ENCODE data around the gene ADAMTSL3.
"Not testable (repeated sequence)": the region's sequence is repeated elsewhere in the genome, so short reads cannot be mapped to it uniquely, and the experiment has no call there.

Gene ADAMTSL3

GRCh38 chr15:83964967-83965366 lies 311.0 kb downstream of the ADAMTSL3 start:
- not testable (repeated sequence) for H3K4me3 Mint-ChIP-seq; H3K4me1 Mint-ChIP-seq (ENCODE audit: low read depth); H3K36me3 Mint-ChIP-seq (ENCODE audit: low read depth); H3K27ac Mint-ChIP-seq; H3K27me3 Mint-ChIP-seq
- peaks cover 15% of the 10 kb centered on the region for H3K9me3 Mint-ChIP-seq

GRCh38 chr15:83970295-83970890 lies 316.5 kb downstream of the ADAMTSL3 start:
- Mint-ChIP-seq H3K9me3 (peaks cover 9% of the 10 kb centered on the region), H3K27ac (no peak overlapping the region), H3K4me1 (ENCODE audit: low read depth) (no peaks in the 10 kb centered on the region), H3K4me3 (no peak overlapping the region), H3K36me3 (ENCODE audit: low read depth) (no peaks in the 10 kb centered on the region), H3K27me3 (peaks cover 3% of the 10 kb centered on the region)

- no peak overlapping the region for H3K4me3 Mint-ChIP-seq
- no peaks in the 10 kb centered on the region for H3K4me1 Mint-ChIP-seq (ENCODE audit: low read depth)
- H3K27ac Mint-ChIP-seq: no peak overlapping the region
- H3K27me3 Mint-ChIP-seq: peaks cover 3% of the 10 kb centered on the region
- no peaks in the 10 kb centered on the region for H3K36me3 Mint-ChIP-seq (ENCODE audit: low read depth)
- peaks cover 7% of the 10 kb centered on the region for H3K9me3 Mint-ChIP-seq
Observed at GRCh38 chr15:83971992-83972391, 318.1 kb downstream of the ADAMTSL3 start.

GRCh38 chr15:83973816-83974215 lies 319.9 kb downstream of the ADAMTSL3 start:
- Mint-ChIP-seq H3K4me3 (no peak overlapping the region), H3K9me3 (peaks cover 11% of the 10 kb centered on the region), H3K4me1 (ENCODE audit: low read depth) (no peaks in the 10 kb centered on the region), H3K27me3 (peaks cover 3% of the 10 kb centered on the region), H3K27ac (no peak overlapping the region), H3K36me3 (ENCODE audit: low read depth) (no peaks in the 10 kb centered on the region)

GRCh38 chr15:83977992-83978391 lies 324.1 kb downstream of the ADAMTSL3 start:
- Mint-ChIP-seq H3K36me3 (ENCODE audit: low read depth) (no peaks in the 10 kb centered on the region), H3K9me3 (peaks cover 11% of the 10 kb centered on the region), H3K27ac (no peak overlapping the region)

GRCh38 chr15:83978588-83978987 lies 324.7 kb downstream of the ADAMTSL3 start:
- H3K27me3 Mint-ChIP-seq: peaks cover 3% of the 10 kb centered on the region
- H3K36me3 Mint-ChIP-seq (ENCODE audit: low read depth): no peaks in the 10 kb centered on the region
- H3K27ac Mint-ChIP-seq: no peak overlapping the region
- peaks cover 11% of the 10 kb centered on the region for H3K9me3 Mint-ChIP-seq
- H3K4me1 Mint-ChIP-seq (ENCODE audit: low read depth): no peaks in the 10 kb centered on the region
- no peak overlapping the region for H3K4me3 Mint-ChIP-seq

More at GRCh38 chr15:83977992-83978391, 324.1 kb downstream of the ADAMTSL3 start:
- Mint-ChIP-seq H3K4me3 (no peak overlapping the region), H3K4me1 (ENCODE audit: low read depth) (no peaks in the 10 kb centered on the region), H3K27me3 (peaks cover 3% of the 10 kb centered on the region)

- Mint-ChIP-seq H3K4me3 (no peak overlapping the region), H3K9me3 (peaks cover 8% of the 10 kb centered on the region), H3K27ac (no peak overlapping the region), H3K27me3 (no peaks in the 10 kb centered on the region), H3K4me1 (ENCODE audit: low read depth) (no peaks in the 10 kb centered on the region), H3K36me3 (ENCODE audit: low read depth) (no peaks in the 10 kb centered on the region)
Observed at GRCh38 chr15:83980637-83981036, 326.7 kb downstream of the ADAMTSL3 start.

- Mint-ChIP-seq H3K27ac (no peak overlapping the region), H3K36me3 (ENCODE audit: low read depth) (no peaks in the 10 kb centered on the region), H3K4me1 (ENCODE audit: low read depth) (no peaks in the 10 kb centered on the region), H3K9me3 (no peaks in the 10 kb centered on the region), H3K4me3 (no peak overlapping the region), H3K27me3 (no peaks in the 10 kb centered on the region)
Observed at GRCh38 chr15:83982748-83983147, 328.8 kb downstream of the ADAMTSL3 start.

GRCh38 chr15:83983634-83984458 lies 329.9 kb downstream of the ADAMTSL3 start:
- Mint-ChIP-seq H3K36me3 (ENCODE audit: low read depth) (no peaks in the 10 kb centered on the region), H3K4me1 (ENCODE audit: low read depth) (no peaks in the 10 kb centered on the region), H3K4me3 (no peak overlapping the region), H3K27me3 (no peaks in the 10 kb centered on the region), H3K27ac (no peak overlapping the region), H3K9me3 (no peaks in the 10 kb centered on the region)

GRCh38 chr15:83984601-83985000 lies 330.7 kb downstream of the ADAMTSL3 start:
- Mint-ChIP-seq H3K4me3 (no peak overlapping the region), H3K9me3 (no peaks in the 10 kb centered on the region), H3K36me3 (ENCODE audit: low read depth) (no peaks in the 10 kb centered on the region), H3K4me1 (ENCODE audit: low read depth) (no peaks in the 10 kb centered on the region), H3K27me3 (no peaks in the 10 kb centered on the region), H3K27ac (no peak overlapping the region)

- no peaks in the 10 kb centered on the region for H3K4me1 Mint-ChIP-seq (ENCODE audit: low read depth)
- H3K36me3 Mint-ChIP-seq (ENCODE audit: low read depth): no peaks in the 10 kb centered on the region
- H3K27ac Mint-ChIP-seq: no peak overlapping the region
- no peaks in the 10 kb centered on the region for H3K27me3 Mint-ChIP-seq
- no peaks in the 10 kb centered on the region for H3K9me3 Mint-ChIP-seq
- no peak overlapping the region for H3K4me3 Mint-ChIP-seq
Observed at GRCh38 chr15:83991163-83991562, 337.2 kb downstream of the ADAMTSL3 start.

GRCh38 chr15:83992324-83993031 lies 338.6 kb downstream of the ADAMTSL3 start:
- no peaks in the 10 kb centered on the region for H3K27me3 Mint-ChIP-seq
- no peaks in the 10 kb centered on the region for H3K36me3 Mint-ChIP-seq (ENCODE audit: low read depth)
- no peak overlapping the region for H3K4me3 Mint-ChIP-seq
- H3K27ac Mint-ChIP-seq: no peak overlapping the region
- H3K9me3 Mint-ChIP-seq: no peaks in the 10 kb centered on the region
- H3K4me1 Mint-ChIP-seq (ENCODE audit: low read depth): no peaks in the 10 kb centered on the region

- H3K27me3 Mint-ChIP-seq: no peaks in the 10 kb centered on the region
Observed at GRCh38 chr15:83993591-83993990, 339.7 kb downstream of the ADAMTSL3 start.

GRCh38 chr15:83998486-83998885 lies 344.6 kb downstream of the ADAMTSL3 start:
- H3K27ac Mint-ChIP-seq: no peak overlapping the region
- H3K4me3 Mint-ChIP-seq: no peak overlapping the region
- no peaks in the 10 kb centered on the region for H3K36me3 Mint-ChIP-seq (ENCODE audit: low read depth)
- H3K4me1 Mint-ChIP-seq (ENCODE audit: low read depth): no peaks in the 10 kb centered on the region
- no peaks in the 10 kb centered on the region for H3K9me3 Mint-ChIP-seq
- H3K27me3 Mint-ChIP-seq: no peaks in the 10 kb centered on the region

More at GRCh38 chr15:83993591-83993990, 339.7 kb downstream of the ADAMTSL3 start:
- no peak overlapping the region for H3K4me3 Mint-ChIP-seq
- H3K9me3 Mint-ChIP-seq: no peaks in the 10 kb centered on the region
- no peaks in the 10 kb centered on the region for H3K36me3 Mint-ChIP-seq (ENCODE audit: low read depth)
- no peak overlapping the region for H3K27ac Mint-ChIP-seq
- H3K4me1 Mint-ChIP-seq (ENCODE audit: low read depth): no peaks in the 10 kb centered on the region

Measured in stimulated activated naive CD8-positive, alpha-beta T cell treated with anti-CD3 and anti-CD28 coated beads, Interleukin-15, Interleukin-2, amounts not matched to agents 100 ng/mL and 50 ng/mL, for 24 hours (primary cell).